IgD-negative memory B cell (primary cell): Measurements from ENCODE around the gene OR9A4. TPM values are rescaled to one million over a fixed set of nuclear protein-coding genes. Genes with fewer than 3 reads are reported as not detected.

ENCODE experiments used
- H3K27ac Mint-ChIP-seq, 3 donors: one replicate each; pipeline ENCODE4 v1.8.0; 2020 to 2022; ENCODE audit warnings: mild to moderate bottlenecking in 3 of 3, mixed read lengths in 3 of 3, moderate library complexity in 1 of 3
- H3K27me3 Mint-ChIP-seq: one replicate; pipeline ENCODE4 v1.8.0; 2021; ENCODE audit warnings: mixed read lengths
- H3K36me3 Mint-ChIP-seq: one replicate; pipeline ENCODE4 v1.8.0; 2020; ENCODE audit warnings: mild to moderate bottlenecking, mixed read lengths
- H3K4me1 Mint-ChIP-seq, 3 donors: one replicate each; pipeline ENCODE4 v1.8.0; 2020 to 2022; ENCODE audit warnings: mixed read lengths in 3 of 3, mild to moderate bottlenecking in 1 of 3
- H3K4me3 Mint-ChIP-seq, 4 donors: one replicate each; pipeline ENCODE4 v1.8.0; 2020 to 2022; ENCODE audit warnings: mild to moderate bottlenecking in 4 of 4, mixed read lengths in 4 of 4, moderate library complexity in 3 of 4
- H3K9me3 Mint-ChIP-seq, 3 donors: one replicate each; pipeline ENCODE4 v1.8.0; 2020 to 2021; ENCODE audit warnings: mixed read lengths in 3 of 3, mild to moderate bottlenecking in 1 of 3
- polyA plus RNA-seq: library from polyadenylated mRNA; unstranded; fragments of 300-500 nt; fragmentation: Illumina TruSeq; gene quantifications from one replicate; pipeline ENCODE4 v1.2.3, GENCODE V29; 2021

Gene OR9A4
- polyA plus RNA-seq, 1 donor from 2014 or later: not detected

DNA sequence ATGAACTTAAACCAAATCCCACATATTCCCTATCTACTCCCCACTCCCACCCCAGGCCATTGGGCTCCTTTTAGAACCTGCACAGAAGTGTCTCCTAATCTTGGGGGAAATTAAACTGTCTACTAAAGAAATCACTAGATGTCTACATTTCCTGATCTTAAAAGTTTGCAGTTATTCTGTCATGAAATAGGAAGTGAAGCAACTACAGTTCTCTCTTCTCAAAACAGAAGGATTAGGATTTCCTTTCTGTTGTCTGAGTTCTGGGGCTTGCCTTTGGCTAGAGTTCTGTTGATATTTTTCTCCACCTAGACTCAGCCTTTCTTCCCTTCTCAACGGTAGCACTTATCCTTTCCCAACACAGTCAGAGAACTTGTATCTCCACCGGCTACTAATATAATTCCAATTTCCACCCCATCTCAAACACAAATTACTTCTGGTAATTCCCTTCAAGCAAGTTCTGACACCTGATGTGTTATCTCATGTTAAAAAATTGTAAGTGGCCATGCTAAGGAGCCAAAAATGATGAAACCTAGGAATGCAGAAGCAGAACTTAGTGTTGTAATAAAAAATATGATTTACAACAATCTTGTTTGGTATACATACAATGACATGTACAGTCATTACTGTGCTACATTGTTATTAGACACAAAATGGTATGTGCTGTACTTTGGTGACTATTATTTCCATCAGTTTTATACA, 12.1 kb downstream of the OR9A4 start:
- Mint-ChIP-seq H3K36me3 (no peaks in the 10 kb centered on the region), H3K9me3 (peaks cover 0 to 8% (median 4%) of the 10 kb centered on the region in 3 donors), H3K4me1 (no peaks in the 10 kb centered on the region), H3K27ac (no peak overlapping the region), H3K4me3 (no peak overlapping the region), H3K27me3 (no peaks in the 10 kb centered on the region)

DNA sequence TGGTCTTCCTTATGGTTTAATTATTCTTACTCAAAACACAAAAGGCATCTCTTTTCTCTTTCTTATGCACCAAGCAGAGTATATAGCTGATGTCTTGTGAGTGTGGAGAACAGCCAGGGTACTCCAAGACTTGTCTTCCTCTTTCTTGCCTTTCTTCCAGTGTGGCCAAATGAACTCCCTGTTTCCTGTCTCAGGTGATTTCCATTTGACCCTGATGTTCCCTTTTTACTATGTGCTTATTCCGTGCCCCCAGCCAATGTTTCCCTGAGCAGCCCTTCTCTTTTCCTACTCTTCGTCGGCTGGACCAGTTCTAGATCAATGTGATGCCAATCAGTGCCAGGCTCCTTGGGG, 12.6 kb downstream of the OR9A4 start:
- peaks cover 0 to 8% (median 4%) of the 10 kb centered on the region in 3 donors for H3K9me3 Mint-ChIP-seq
- no peaks in the 10 kb centered on the region for H3K27me3 Mint-ChIP-seq
- no peak overlapping the region for H3K27ac Mint-ChIP-seq
- H3K4me3 Mint-ChIP-seq: no peak overlapping the region
- no peaks in the 10 kb centered on the region for H3K36me3 Mint-ChIP-seq
- H3K4me1 Mint-ChIP-seq: no peaks in the 10 kb centered on the region

DNA sequence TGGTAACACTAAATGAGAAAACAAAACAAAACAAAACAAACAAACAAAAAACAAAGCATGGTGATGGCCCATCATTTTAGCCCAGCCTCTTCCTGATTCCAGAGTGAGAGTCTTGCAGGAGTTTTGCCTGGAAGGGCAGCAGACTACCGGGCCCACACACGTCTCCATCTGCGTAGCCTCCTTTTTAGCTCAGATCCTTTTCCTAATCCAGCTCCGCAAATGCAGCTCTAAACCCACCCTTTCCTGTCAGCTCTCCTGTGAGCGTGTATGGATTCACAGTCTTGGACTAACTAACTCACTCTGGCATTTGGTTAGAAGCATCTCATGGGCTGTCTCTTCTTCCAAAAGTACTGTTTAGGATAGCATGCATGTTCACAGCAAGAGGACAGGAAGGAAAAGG, 14.0 kb downstream of the OR9A4 start:
- H3K36me3 Mint-ChIP-seq: no peaks in the 10 kb centered on the region
- no peaks in the 10 kb centered on the region for H3K27me3 Mint-ChIP-seq
- peaks cover 0 to 8% (median 4%) of the 10 kb centered on the region in 3 donors for H3K9me3 Mint-ChIP-seq
- no peak overlapping the region for H3K27ac Mint-ChIP-seq
- H3K4me3 Mint-ChIP-seq: no peak overlapping the region
- no peaks in the 10 kb centered on the region for H3K4me1 Mint-ChIP-seq

DNA sequence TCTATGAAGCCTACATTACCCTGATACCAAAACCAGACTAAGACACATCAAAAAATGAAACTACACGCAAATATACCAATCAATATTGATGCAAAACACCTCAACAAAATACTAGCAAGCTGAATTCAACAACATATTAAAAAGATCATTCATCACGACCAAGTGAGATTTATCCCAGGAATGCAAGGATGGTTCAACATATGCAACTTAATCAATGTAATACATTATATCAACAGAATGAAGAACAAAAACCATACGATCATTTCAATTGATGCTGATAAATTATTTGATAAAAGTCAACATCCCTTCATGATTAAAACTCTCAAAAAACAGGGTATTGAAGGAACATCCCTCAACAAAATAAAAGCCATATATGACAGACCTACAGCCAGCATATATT, 24.9 kb downstream of the OR9A4 start:
- Mint-ChIP-seq H3K27me3 (no peaks in the 10 kb centered on the region), H3K9me3 (peaks cover 2 to 22% (median 9%) of the 10 kb centered on the region in 3 donors), H3K4me3 (no peak overlapping the region), H3K36me3 (no peaks in the 10 kb centered on the region), H3K27ac (no peak overlapping the region), H3K4me1 (no peaks in the 10 kb centered on the region)

DNA sequence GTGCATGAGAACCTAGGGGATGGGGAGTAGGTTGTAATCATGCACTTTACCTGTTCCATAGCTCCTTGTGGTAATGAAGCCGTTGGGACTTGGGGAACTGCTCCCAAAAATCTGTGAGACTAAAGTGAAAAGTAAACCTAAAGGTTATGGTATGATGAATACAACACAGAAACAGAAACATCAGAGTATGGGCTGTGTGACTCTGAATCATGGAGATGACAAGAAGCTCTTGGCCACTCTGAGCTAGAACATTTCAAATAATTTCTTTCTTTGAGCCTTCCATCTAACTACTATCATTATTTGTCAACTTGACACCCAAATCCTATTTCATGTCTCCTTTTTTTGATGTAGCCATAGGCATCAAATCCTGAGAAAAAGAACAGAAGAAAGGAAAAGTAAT, 27.6 kb downstream of the OR9A4 start:
- H3K27ac Mint-ChIP-seq: no peak overlapping the region

DNA sequence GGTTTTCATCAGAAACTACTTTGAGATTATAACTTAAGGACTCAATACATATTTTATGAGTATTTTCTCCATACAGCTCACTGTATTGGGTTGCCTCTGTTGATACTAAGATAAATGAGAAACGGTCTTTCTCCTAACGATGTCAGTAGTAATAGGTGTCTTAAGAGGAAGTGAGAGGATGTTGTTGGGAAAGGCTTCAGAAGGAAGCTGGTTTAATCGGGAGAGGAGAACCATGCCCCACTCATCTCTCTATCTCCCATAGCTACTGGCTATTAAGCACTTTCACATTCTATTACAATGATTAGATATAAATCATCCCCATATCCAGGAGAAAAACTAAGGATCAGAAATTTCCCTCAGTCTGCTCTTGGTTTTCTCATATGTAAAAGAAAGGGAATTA, 28.6 kb downstream of the OR9A4 start:
- H3K27ac Mint-ChIP-seq: no peak overlapping the region
- H3K9me3 Mint-ChIP-seq: peaks cover 2 to 15% (median 6%) of the 10 kb centered on the region in 3 donors
- no peaks in the 10 kb centered on the region for H3K36me3 Mint-ChIP-seq
- H3K4me1 Mint-ChIP-seq: no peaks in the 10 kb centered on the region
- H3K27me3 Mint-ChIP-seq: no peaks in the 10 kb centered on the region
- H3K4me3 Mint-ChIP-seq: no peak overlapping the region

More for the DNA sequence above, 27.6 kb downstream of the OR9A4 start:
- Mint-ChIP-seq H3K27me3 (no peaks in the 10 kb centered on the region), H3K4me1 (no peaks in the 10 kb centered on the region), H3K36me3 (no peaks in the 10 kb centered on the region), H3K9me3 (peaks cover 2 to 22% (median 7%) of the 10 kb centered on the region in 3 donors), H3K4me3 (no peak overlapping the region)

DNA sequence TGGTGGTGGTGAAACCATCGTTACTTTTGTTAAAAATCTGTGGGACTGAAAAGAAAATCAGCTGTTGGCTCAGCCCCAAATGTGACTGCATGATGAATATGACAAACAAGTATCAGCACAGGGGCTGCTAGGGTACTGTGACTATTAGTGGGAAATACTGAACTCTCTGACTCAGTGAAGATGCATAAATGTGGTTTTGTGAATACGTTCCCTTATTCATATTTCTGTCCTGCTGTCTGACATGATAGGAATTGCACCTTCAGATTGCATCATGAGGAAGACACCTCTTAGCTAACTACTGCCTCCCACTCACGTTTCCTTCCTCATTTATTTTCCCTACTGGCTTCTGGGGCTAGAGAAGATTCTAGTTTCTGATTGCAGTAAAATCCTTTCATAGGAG, 29.2 kb downstream of the OR9A4 start:
- Mint-ChIP-seq H3K36me3 (no peaks in the 10 kb centered on the region), H3K4me1 (no peaks in the 10 kb centered on the region), H3K9me3 (peaks cover 2 to 15% (median 6%) of the 10 kb centered on the region in 3 donors)

DNA sequence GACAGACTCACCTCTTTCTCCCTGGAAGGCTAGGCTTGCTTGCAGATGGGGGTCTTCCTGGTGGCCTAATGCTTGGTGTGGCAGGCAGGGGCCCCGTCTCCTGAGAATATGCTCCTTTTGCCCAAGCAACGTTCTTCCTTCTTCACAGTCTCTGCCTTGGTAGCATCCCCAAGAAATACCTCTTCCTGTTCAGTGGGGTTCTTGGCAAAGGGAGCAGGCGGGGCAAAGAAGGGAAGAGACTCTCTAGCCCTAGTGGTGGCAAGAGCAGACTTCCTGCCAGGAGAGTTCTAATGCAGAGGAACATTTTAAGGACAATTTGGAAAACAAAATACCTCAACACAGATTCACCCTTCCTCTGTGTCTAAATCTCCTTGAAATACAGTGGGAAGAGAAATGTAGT, 30.6 kb downstream of the OR9A4 start, which contains the start of gene CLEC5A:
CLEC5A (minus strand) TSS at position 179 of the 400 bp plus-strand sequence. CDS start 682 bp downstream, outside the sequence.
- no peaks in the 10 kb centered on the region for H3K36me3 Mint-ChIP-seq

More for the DNA sequence above, 29.2 kb downstream of the OR9A4 start:
- Mint-ChIP-seq H3K4me3 (no peak overlapping the region), H3K27ac (no peak overlapping the region), H3K27me3 (no peaks in the 10 kb centered on the region)

DNA sequence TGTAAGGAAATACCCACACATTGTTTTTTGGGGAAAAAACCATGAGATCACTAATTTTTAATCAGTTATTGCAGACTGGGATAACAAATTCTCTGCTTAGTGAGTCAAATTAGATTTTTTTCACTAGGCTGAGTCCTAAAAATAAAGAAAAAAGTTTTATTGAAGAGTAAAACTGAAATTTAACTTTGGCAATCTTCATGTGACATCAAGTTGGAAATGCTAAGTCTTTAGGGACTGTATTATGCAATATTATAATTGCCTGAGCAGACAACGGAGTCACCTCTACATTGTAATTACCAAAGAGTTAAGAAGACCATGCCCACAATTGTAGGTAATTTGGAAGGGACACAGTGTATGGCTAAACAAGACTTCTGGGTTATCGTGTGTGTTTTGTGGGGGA, 32.8 kb downstream of the OR9A4 start:
- no peaks in the 10 kb centered on the region for H3K4me1 Mint-ChIP-seq
- peaks cover 0 to 3% (median 0%) of the 10 kb centered on the region in 3 donors for H3K9me3 Mint-ChIP-seq
- no peaks in the 10 kb centered on the region for H3K27me3 Mint-ChIP-seq
- H3K4me3 Mint-ChIP-seq: no peak overlapping the region
- H3K27ac Mint-ChIP-seq: no peak overlapping the region
- H3K36me3 Mint-ChIP-seq: no peaks in the 10 kb centered on the region

More for the DNA sequence above, 30.6 kb downstream of the OR9A4 start, which contains the start of gene CLEC5A:
- H3K27me3 Mint-ChIP-seq: no peaks in the 10 kb centered on the region
- no peak within 1 kb of the TSS for H3K4me3 Mint-ChIP-seq
- no peaks in the 10 kb centered on the region for H3K4me1 Mint-ChIP-seq
- no peak within 1 kb of the TSS for H3K27ac Mint-ChIP-seq
- peaks cover 0 to 3% (median 2%) of the 10 kb centered on the region in 3 donors for H3K9me3 Mint-ChIP-seq

DNA sequence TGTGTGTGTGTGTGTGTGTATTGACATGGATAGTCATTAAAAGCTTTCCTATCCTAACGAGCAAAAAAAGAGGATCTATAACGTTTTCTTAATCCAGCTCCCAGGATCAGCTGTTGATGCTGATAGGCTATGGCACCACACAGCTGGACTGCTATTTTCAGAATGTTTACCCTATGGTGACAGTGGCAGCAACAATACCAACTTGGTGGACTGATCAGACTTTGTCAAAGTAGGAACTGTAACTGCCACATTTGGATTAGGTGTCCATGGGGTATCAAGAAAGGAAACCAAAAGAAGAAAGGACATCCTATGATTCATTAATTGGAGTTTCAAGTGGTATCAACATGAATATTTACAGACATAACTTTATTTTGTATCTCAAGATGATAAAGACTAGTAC, 33.3 kb downstream of the OR9A4 start:
- H3K9me3 Mint-ChIP-seq: peaks cover 0 to 3% (median 3%) of the 10 kb centered on the region in 3 donors
- H3K27me3 Mint-ChIP-seq: no peaks in the 10 kb centered on the region
- no peaks in the 10 kb centered on the region for H3K4me1 Mint-ChIP-seq
- H3K36me3 Mint-ChIP-seq: no peaks in the 10 kb centered on the region
- H3K4me3 Mint-ChIP-seq: no peak overlapping the region
- no peak overlapping the region for H3K27ac Mint-ChIP-seq

DNA sequence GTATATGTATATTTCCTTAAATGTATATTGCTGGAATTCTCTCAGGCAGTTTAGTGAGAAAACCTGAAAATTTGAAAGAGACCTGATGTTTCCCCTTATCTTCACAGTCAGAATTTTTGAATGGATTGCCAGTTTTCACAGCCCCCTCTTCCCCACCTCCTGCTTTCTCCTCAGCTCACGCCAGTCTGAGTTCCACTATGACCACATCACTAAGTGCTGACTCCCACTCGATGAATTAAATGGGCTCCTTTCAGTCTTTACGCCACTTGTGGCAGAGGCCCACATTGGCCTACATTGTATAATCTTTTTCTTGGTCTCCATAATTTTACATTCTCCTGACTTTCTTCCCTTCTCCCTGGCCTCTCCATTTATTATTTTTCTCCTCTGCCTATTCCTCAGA, 33.7 kb downstream of the OR9A4 start:
- no peak overlapping the region for H3K4me3 Mint-ChIP-seq
- H3K9me3 Mint-ChIP-seq: peaks cover 0 to 3% (median 3%) of the 10 kb centered on the region in 3 donors
- H3K36me3 Mint-ChIP-seq: no peaks in the 10 kb centered on the region
- H3K27ac Mint-ChIP-seq: no peak overlapping the region
- H3K27me3 Mint-ChIP-seq: no peaks in the 10 kb centered on the region
- no peaks in the 10 kb centered on the region for H3K4me1 Mint-ChIP-seq

DNA sequence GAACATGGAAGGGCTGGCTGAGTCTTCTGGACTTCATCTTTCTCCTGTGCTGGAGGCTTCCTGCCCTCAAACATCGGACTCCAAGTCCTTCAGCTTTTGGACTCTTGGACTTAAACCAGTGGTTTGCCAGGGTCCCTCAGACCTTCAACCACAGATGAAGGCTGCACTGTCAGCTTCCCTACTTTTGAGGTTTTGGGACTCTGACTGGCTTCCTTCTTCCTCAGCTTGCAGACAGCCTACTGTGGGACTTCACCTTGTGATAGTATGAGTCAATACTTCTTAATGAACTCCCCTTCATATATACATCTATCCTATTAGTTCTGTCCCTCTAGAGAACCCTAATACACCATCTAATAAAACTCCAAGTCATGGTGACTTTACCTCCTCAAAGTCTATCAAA, 34.6 kb downstream of the OR9A4 start:
- peaks cover 0 to 3% (median 3%) of the 10 kb centered on the region in 3 donors for H3K9me3 Mint-ChIP-seq
- H3K27me3 Mint-ChIP-seq: no peaks in the 10 kb centered on the region
- H3K4me1 Mint-ChIP-seq: no peaks in the 10 kb centered on the region
- H3K27ac Mint-ChIP-seq: no peak overlapping the region
- H3K36me3 Mint-ChIP-seq: no peaks in the 10 kb centered on the region
- H3K4me3 Mint-ChIP-seq: no peak overlapping the region

DNA sequence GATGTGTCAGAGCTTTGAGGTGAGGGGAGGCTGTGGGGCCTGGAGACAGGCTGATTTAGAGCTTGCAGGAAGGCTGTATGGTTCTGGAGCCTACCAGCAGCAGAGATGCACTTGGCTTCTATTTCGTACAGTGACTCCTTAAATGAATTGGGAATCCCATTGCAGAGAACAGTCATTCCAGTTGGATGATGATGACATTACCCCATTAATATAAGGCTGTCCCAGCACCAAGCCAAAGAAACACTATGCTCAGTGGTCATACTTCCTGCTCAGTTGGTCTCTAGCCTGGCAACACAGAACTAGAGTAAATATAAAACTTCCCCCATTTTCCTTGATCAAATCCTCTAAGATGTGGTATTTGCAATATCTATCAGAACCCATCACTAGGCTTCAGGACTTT, 36.3 kb downstream of the OR9A4 start:
- Mint-ChIP-seq H3K36me3 (no peaks in the 10 kb centered on the region), H3K27ac (no peak overlapping the region), H3K27me3 (no peaks in the 10 kb centered on the region), H3K9me3 (peaks cover 0 to 3% (median 3%) of the 10 kb centered on the region in 3 donors), H3K4me1 (no peaks in the 10 kb centered on the region), H3K4me3 (no peak overlapping the region)

DNA sequence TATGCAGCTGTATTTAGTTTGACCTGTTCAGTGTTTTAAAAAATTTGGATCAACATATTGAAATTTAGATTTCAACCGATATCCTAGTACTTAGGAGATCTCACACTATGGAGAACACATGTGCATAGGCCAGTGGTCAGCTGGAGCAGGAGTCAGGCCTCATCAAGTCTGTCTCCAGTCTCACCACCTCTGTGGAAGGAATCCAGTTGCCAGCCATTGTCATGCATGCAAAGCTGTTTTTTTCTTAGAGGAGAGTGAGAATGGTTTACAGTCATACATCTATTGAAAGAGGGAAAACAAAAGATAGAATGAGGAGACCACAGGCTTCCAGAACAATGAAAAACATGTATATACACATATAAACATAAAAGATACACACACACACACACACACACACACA, 38.1 kb downstream of the OR9A4 start:
- H3K9me3 Mint-ChIP-seq: peaks cover 3 to 4% (median 3%) of the 10 kb centered on the region in 3 donors
- H3K27ac Mint-ChIP-seq: no peak overlapping the region
- H3K36me3 Mint-ChIP-seq: no peaks in the 10 kb centered on the region
- no peak overlapping the region for H3K4me3 Mint-ChIP-seq
- no peaks in the 10 kb centered on the region for H3K4me1 Mint-ChIP-seq
- H3K27me3 Mint-ChIP-seq: no peaks in the 10 kb centered on the region

DNA sequence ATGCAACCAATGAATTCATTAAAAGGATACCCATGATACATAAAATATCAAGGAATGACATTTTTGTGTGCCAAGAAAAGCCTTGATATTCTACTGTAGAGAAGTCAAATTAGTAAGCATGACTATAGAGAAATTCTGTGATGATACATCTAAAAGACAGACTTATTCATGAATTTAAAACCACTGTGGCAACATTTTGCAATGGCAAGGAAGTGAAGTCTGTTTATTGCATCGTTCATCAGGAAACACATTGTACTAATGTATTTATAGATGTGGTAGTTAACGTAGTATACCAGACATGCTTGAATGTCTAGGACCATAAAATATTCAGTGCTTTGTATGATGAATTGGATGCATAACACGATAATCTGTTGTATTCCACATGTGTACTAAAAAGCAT, 39.9 kb downstream of the OR9A4 start:
- Mint-ChIP-seq H3K9me3 (peaks cover 3 to 6% (median 4%) of the 10 kb centered on the region in 3 donors), H3K27me3 (no peaks in the 10 kb centered on the region), H3K4me3 (no peak overlapping the region), H3K36me3 (no peaks in the 10 kb centered on the region), H3K4me1 (peaks cover 0 to 7% (median 6%) of the 10 kb centered on the region in 3 donors), H3K27ac (no peak overlapping the region)
